ENCODE results near the gene PIP4K2A.

GRCh38 chr10:22717728-22718127, 3.4 kb upstream of the PIP4K2A start:
- TF ChIP-seq SP1 (IDR thresholded peaks at IDR 0.05) (no peak), NFRKB (IDR thresholded peaks at IDR 0.05) (no peak), HDGF (IDR thresholded peaks at IDR 0.05; ENCODE audit: borderline replicate concordance) (no peak), ELF4 (IDR thresholded peaks at IDR 0.05) (no peak), TARDBP (IDR thresholded peaks at IDR 0.05) (no peak), FOXA1 (IDR thresholded peaks at IDR 0.05) (no peak), ZNF384 (IDR thresholded peaks at IDR 0.05) (no peak), FOXM1 (IDR thresholded peaks at IDR 0.05; ENCODE audit: borderline replicate concordance) (no peak), PKNOX1 (IDR thresholded peaks at IDR 0.05) (no peak), FOXK2 (IDR thresholded peaks at IDR 0.05) (no peak)

Data from HEK293T (cell line).